Skeletal muscle cell (primary cell): ENCODE results near the gene ATP2B2.

Experiments used
- DNase-seq: peaks from one replicate; pipeline ENCODE4 v3.0.0-alpha.2; 2010; ENCODE audit warnings: low read depth
- H3K4me3 ChIP-seq: 2 replicates; pipeline ENCODE4 v1.5.1; 2011; ENCODE audit warnings: low read depth, mild to moderate bottlenecking, control low read depth, low read length, moderate library complexity

ATP2B2 gene

GRCh38 chr3:10358309-10358980, 146.9 kb downstream of the ATP2B2 start:
- no peak overlapping the region for H3K4me3 ChIP-seq
- DNase-seq, result no peak

DNA sequence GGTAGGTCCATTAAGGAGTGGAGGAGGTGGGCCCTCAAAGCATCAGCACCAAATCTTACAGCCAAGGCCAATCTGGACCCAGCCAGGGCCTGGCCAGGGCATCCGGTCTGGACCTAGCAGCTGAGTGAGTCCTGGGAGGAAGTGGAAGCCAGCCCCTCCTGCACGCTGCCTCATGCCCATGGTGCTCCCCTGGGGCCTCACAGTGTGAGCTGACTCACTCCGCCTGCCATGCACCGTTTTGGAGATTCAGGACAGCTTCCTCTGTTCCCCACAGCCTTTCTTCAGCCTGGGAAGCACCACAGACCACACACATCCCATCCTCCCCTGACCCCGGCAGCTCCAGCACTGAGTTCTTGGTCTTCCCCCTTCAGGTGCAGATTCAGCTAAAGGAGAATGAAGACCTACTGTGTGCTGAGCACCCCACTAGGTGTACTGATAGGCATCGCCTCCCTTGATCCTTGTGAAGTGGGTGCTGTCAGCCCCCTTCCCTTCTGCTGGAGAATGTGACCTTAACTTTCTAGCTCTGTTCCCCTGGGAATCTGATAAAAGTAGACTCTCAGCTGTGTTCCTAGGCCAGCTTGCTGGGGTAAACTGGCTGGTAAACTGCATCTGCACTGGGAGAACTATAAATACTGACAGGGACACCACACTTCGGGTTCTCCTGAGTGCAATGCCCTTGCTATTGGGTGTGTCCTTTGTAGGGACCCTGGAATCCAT, 147.6 kb downstream of the ATP2B2 start:
- DNase-seq, result peak; percentile 96
- H3K4me3 ChIP-seq, result no peak overlapping the region

DNA sequence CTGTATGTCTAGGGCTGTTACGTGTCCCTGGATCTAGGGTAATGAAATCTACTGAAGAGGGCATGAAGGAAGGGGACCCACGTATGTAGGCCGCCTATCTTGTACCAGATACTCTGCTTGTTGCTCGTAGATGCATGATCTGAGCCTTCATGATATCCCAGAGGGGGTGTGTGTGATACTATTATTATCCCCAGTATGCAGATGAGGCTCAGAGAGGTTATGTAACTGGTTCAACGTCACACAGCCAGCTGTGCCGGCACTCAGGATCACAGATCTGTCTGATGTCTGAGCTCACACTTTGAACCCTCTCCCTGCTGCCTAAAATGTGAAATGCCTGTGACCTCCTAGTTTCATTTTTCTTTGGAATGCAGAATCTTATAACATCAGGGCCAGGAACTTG, 148.3 kb downstream of the ATP2B2 start:
- no peak overlapping the region for H3K4me3 ChIP-seq
- DNase-seq, result no peak

DNA sequence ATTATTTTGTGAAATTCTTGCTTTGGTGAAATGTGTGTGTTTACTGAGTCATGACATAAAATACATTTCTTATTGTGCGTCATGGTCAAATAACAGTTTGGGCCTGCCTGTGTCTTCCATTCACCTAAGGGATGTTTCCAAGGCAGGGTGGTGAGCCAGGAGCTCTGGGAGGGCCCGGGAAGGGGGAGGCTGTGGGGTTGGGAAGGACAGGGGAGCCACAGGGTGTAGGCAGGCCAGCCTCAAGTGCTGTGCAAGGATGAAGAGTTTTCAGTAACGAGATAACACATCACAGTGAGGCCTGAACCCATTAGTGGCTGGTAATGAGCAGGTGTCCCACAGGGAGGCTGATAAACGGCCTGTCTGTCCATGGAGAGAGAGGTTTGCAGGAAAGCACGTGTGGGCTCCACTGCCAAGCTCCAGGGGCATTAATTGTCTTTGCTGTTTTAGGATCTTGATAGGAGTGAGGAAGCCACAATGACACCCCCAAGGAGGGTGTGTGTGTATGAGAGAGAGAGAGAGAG, 148.9 kb downstream of the ATP2B2 start:
- no peak for DNase-seq
- no peak overlapping the region for H3K4me3 ChIP-seq

- DNase-seq, result no peak
- H3K4me3 ChIP-seq, result no peak overlapping the region
These were observed 150.9 kb downstream of the ATP2B2 start for GRCh38 chr3:10354361-10355015.

- DNase-seq, result no peak
- no peak overlapping the region for H3K4me3 ChIP-seq
These were observed 151.6 kb downstream of the ATP2B2 start for GRCh38 chr3:10353661-10354360.

- no peak overlapping the region for H3K4me3 ChIP-seq
- no peak for DNase-seq
These were observed 152.2 kb downstream of the ATP2B2 start for GRCh38 chr3:10353160-10353559.

DNA sequence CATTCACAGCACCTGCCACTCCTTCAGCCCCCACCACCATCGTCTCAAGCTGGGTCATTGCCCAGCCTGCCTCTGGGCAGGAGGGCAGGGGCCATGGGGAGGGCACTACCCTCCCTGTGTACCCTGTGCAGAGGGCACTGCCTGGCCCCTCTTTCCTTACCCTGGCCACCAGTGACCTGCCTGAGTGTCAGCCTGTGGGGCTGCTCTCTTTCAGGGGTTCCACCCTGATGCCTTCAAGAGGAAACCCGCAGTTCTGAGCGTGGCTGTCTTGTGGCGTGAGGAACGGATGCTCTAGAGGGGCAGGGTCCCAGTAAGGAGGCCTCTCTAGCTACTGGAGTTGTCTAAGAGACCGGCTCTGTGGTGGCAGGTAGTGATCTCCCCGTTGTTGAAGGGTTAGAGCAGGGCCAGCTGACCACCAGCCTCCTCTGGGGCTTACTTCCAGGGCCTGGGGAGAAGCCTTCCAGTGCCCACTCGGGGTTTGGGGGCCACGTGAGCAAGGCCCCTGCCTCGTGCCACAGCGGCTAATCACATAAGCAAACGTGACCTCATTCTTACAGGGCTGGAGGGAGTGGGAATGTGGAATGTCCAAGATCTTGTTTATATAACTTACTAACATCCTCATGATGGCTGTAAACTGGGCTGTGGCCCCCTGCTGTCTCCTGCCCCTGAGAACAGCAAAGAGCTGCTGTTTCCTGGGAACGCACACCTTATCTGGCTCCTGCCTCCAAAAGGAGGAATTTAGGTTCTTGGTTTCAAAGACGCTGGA, 153.1 kb downstream of the ATP2B2 start:
- DNase-seq, result peak; percentile 84

GRCh38 chr3:10351013-10351735, 154.2 kb downstream of the ATP2B2 start:
- no peak overlapping the region for H3K4me3 ChIP-seq
- DNase-seq, result no peak

More for the DNA sequence above, 153.1 kb downstream of the ATP2B2 start:
- no peak overlapping the region for H3K4me3 ChIP-seq

- DNase-seq, result no peak
- H3K4me3 ChIP-seq, result no peak overlapping the region
These were observed 154.9 kb downstream of the ATP2B2 start for GRCh38 chr3:10350324-10350985.

GRCh38 chr3:10349801-10350200, 155.6 kb downstream of the ATP2B2 start:
- no peak overlapping the region for H3K4me3 ChIP-seq
- no peak for DNase-seq

- H3K4me3 ChIP-seq, result no peak overlapping the region
- DNase-seq, result no peak
These were observed 157.0 kb downstream of the ATP2B2 start for GRCh38 chr3:10348404-10348721.

DNA sequence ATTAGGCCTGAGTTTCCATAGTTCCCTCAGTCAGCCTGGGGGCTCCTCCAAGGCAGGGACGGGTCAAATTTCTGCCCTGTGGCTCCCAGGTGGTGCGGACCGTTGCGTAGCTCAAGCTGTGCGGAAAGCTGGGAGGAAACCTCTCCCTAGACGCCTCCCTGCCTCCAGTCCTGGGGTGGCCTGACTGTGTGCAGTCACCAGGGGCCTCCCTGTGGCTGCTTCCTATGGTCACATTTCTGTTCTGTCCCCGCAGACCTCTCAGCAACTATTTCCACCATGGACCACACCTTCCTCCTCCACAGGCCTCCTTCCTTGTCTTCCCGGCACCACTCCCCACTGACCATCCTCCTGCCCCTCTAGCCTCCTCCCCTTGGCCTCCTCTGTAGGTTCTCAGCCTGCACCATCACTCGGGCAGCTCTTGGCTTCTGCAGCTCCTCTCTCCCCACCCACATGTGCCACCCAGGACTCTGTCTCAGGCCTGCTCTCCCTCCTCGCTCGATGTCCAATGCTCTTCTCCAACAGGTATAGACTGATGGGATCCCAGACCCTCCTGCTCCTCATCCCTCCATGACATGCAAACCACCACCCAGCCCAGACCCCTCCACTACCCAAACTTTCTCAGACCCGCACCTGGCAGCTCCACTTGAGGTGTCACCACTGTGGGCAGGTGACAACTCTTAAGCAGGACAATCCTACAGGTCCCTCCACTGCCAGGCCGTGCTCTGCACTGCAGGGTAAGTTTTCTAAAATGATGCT, 157.6 kb downstream of the ATP2B2 start:
- DNase-seq, result no peak
- H3K4me3 ChIP-seq, result no peak overlapping the region

DNA sequence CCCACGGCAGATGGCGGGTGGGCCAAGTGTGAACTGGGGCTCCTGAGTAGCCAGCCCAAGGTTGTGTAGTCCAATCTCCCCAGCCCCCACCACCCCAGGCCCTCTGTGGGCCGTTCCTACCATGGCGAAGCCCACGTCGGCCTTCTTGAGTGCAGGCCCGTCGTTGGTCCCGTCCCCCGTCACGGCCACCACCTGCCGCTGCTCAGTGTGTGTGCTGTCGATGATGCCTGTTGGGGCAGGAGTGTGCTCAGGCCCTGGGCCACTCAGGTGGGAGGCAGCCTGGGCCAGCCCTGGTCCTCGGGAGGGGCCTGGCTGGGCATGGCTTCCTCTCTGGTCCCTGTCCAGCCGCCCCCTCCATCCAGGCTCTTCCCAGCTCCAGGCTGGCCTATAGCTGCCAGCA, 159.5 kb downstream of the ATP2B2 start:
- DNase-seq, result no peak
- H3K4me3 ChIP-seq, result no peak overlapping the region

GRCh38 chr3:10344944-10345575, 160.3 kb downstream of the ATP2B2 start:
- no peak for DNase-seq
- no peak overlapping the region for H3K4me3 ChIP-seq

GRCh38 chr3:10344147-10344943, 161.0 kb downstream of the ATP2B2 start:
- H3K4me3 ChIP-seq, result no peak overlapping the region
- no peak for DNase-seq
